Transverse colon (tissue), 3 donors: ENCODE measurements around the gene PGGT1B.

Experiments used
- EP300 ChIP-seq: sonication (generic); formaldehyde crosslinking; IDR thresholded peaks from one replicate; pipeline ENCODE4 v1.6.1; 2017; ENCODE audit warnings: antibody characterized with exemption, low read depth
- POLR2A ChIP-seq: fragments of 450-650 bp; IDR thresholded peaks from one replicate; pipeline ENCODE4 v1.6.1; 2016; ENCODE audit warnings: antibody characterized with exemption, mild to moderate bottlenecking, moderate library complexity
- TF ChIP-seq, protein P1 (sequence below), 5 experiments: fragments of 200-600 bp in 3 of 5; fragments of 450-650 bp in 2 of 5; sonication (generic) in 3 of 5; IDR thresholded peaks; 1 replicate in 2 of 5; 2 replicates in 3 of 5; pipeline ENCODE4 v1.5.1; 2016 to 2017; ENCODE audit warnings: antibody characterized with exemption in 5 of 5, inconsistent platforms in 3 of 5, mild to moderate bottlenecking in 2 of 5, moderate library complexity in 1 of 5

DNA sequence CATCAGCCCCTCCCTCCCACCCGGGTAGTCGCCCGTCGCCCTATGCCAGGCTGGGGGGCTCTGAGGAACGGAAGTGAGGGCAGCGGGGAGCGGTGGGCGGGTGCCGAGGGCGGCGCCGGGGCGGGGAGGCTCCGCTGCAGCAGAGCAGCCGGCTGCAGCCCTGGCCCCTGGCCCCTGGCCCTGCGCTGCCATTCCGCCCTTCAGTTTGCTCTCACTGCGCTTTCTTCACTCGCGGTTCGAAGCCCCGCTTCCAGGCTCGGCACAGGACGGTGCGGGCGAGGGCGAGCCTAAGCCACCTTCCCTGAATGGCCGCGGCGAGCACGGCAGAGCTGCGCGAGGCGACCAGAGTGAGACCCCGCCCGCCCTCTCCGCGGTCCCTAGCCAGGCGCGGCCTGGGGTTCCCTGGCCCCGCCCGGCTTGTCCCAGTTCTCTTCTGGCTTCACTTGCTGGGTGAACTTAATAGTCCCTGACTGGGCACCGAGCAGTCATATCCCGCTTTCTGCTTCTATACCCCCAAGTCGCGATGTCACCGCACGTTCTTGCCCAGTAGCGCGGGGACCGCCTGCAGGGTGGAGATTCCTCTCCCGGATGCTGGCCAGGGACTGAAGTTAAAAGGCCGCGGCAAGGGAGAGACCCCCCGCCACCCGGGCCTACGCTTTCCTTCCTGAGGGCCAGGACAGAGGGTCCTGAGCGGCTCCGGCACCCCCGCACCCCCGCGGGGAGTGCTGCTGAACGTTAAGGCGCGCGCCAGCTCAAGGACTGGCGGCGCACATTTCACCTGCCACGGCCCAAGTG, 92.3 kb downstream of the PGGT1B start:
- TF ChIP-seq POLR2A (peak; percentile 60), EP300 (no peak)
- TF ChIP-seq, protein P1, sequence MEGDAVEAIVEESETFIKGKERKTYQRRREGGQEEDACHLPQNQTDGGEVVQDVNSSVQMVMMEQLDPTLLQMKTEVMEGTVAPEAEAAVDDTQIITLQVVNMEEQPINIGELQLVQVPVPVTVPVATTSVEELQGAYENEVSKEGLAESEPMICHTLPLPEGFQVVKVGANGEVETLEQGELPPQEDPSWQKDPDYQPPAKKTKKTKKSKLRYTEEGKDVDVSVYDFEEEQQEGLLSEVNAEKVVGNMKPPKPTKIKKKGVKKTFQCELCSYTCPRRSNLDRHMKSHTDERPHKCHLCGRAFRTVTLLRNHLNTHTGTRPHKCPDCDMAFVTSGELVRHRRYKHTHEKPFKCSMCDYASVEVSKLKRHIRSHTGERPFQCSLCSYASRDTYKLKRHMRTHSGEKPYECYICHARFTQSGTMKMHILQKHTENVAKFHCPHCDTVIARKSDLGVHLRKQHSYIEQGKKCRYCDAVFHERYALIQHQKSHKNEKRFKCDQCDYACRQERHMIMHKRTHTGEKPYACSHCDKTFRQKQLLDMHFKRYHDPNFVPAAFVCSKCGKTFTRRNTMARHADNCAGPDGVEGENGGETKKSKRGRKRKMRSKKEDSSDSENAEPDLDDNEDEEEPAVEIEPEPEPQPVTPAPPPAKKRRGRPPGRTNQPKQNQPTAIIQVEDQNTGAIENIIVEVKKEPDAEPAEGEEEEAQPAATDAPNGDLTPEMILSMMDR (IDR thresholded peaks at IDR 0.05) = no peak
